H9 (cell line): ENCODE results near the gene ARHGAP1. TPM values are rescaled to one million over a fixed set of nuclear protein-coding genes. Genes with fewer than 3 reads are reported as not detected.

ENCODE experiments used
- DNase-seq: peaks from one replicate; pipeline ENCODE4 v3.0.0-alpha.2; 2017
- H2AFZ ChIP-seq: one replicate; pipeline ENCODE4 v1.6.1; 2013; ENCODE audit warnings: mild to moderate bottlenecking, low read length, control low read depth, moderate library complexity
- H2AK5ac ChIP-seq: 2 replicates; pipeline ENCODE4 v1.6.1; 2013; ENCODE audit warnings: low read length, control low read depth, mixed read lengths; ENCODE audit not compliant: insufficient read length
- H2BK120ac ChIP-seq: one replicate; pipeline ENCODE4 v1.6.1; 2013; ENCODE audit warnings: low read depth, mild to moderate bottlenecking, low read length, control low read depth, inconsistent platforms; ENCODE audit not compliant: poor library complexity, severe bottlenecking
- H2BK12ac ChIP-seq: 2 replicates; pipeline ENCODE4 v1.6.1; 2013; ENCODE audit warnings: low read length, control low read depth, mixed read lengths, low read depth; ENCODE audit not compliant: insufficient read length
- H2BK15ac ChIP-seq: 2 replicates; pipeline ENCODE4 v1.6.1; 2013; ENCODE audit warnings: low read depth, low read length, control low read depth
- H2BK20ac ChIP-seq: one replicate; pipeline ENCODE4 v1.6.1; 2013; ENCODE audit warnings: low read depth, mild to moderate bottlenecking, low read length, control low read depth, inconsistent platforms; ENCODE audit not compliant: poor library complexity, severe bottlenecking
- H2BK5ac ChIP-seq: 2 replicates; pipeline ENCODE4 v1.6.1; 2013; ENCODE audit warnings: low read length, control low read depth, mixed read lengths; ENCODE audit not compliant: insufficient read length
- H3K14ac ChIP-seq: 2 replicates; pipeline ENCODE4 v1.6.1; 2013; ENCODE audit warnings: low read length, control low read depth; ENCODE audit not compliant: insufficient read depth
- H3K18ac ChIP-seq: 2 replicates; pipeline ENCODE4 v1.6.1; 2013; ENCODE audit warnings: low read depth, mild to moderate bottlenecking, mixed read lengths, low read length, control low read depth; ENCODE audit not compliant: insufficient read length
- H3K23ac ChIP-seq: 2 replicates; pipeline ENCODE4 v1.6.1; 2013; ENCODE audit warnings: low read length, control low read depth, mixed read lengths, low read depth; ENCODE audit not compliant: insufficient read length
- H3K23me2 ChIP-seq: 2 replicates; pipeline ENCODE4 v1.6.1; 2013; ENCODE audit warnings: low read depth, mild to moderate bottlenecking, mixed read lengths, low read length, control low read depth; ENCODE audit not compliant: insufficient read length, poor library complexity, severe bottlenecking
- H3K27ac ChIP-seq: 2 replicates; pipeline ENCODE4 v1.5.1; 2013; ENCODE audit warnings: low read length, control low read depth, mixed read lengths, low read depth; ENCODE audit not compliant: insufficient read length
- H3K27me3 ChIP-seq: 2 replicates; pipeline ENCODE4 v1.6.1; 2013; ENCODE audit warnings: low read length, control low read depth, inconsistent platforms; ENCODE audit not compliant: insufficient read depth
- H3K4ac ChIP-seq: 2 replicates; pipeline ENCODE4 v1.6.1; 2013; ENCODE audit warnings: low read depth, mild to moderate bottlenecking, control low read depth, inconsistent platforms, low read length, moderate library complexity
- H3K4me1 ChIP-seq: 2 replicates; pipeline ENCODE4 v1.6.1; 2013; ENCODE audit warnings: low read length, control low read depth, inconsistent platforms; ENCODE audit not compliant: insufficient read depth
- H3K4me2 ChIP-seq: 2 replicates; pipeline ENCODE4 v1.6.1; 2013; ENCODE audit warnings: low read length, control low read depth, mixed read lengths; ENCODE audit not compliant: insufficient read length, insufficient read depth
- H3K56ac ChIP-seq: 2 replicates; pipeline ENCODE4 v1.6.1; 2013; ENCODE audit warnings: low read depth, mild to moderate bottlenecking, mixed read lengths, low read length, control low read depth; ENCODE audit not compliant: insufficient read length
- H3K79me1 ChIP-seq: 2 replicates; pipeline ENCODE4 v1.6.1; 2013; ENCODE audit warnings: low read depth, mild to moderate bottlenecking, moderate library complexity, low read length, control low read depth, inconsistent platforms; ENCODE audit not compliant: insufficient read depth, poor library complexity, severe bottlenecking
- H3K79me2 ChIP-seq: 2 replicates; pipeline ENCODE4 v1.6.1; 2013; ENCODE audit warnings: low read length, control low read depth, inconsistent platforms; ENCODE audit not compliant: insufficient read depth
- H3K9ac ChIP-seq: 2 replicates; pipeline ENCODE4 v1.6.1; 2013; ENCODE audit warnings: low read length, control low read depth, mixed read lengths; ENCODE audit not compliant: insufficient read length; ENCODE audit errors: extremely low read depth
- H3K9me3 ChIP-seq: one replicate; pipeline ENCODE4 v1.6.1; 2013; ENCODE audit warnings: low read depth, low read length, inconsistent platforms; ENCODE audit not compliant: control insufficient read depth
- H3T11ph ChIP-seq: one replicate; pipeline ENCODE4 v1.6.1; 2013; ENCODE audit warnings: mild to moderate bottlenecking, low read length, control low read depth, inconsistent platforms
- H4K20me1 ChIP-seq: one replicate; pipeline ENCODE4 v1.6.1; 2013; ENCODE audit not compliant: control insufficient read depth, insufficient read length, insufficient read depth
- H4K5ac ChIP-seq: 2 replicates; pipeline ENCODE4 v1.6.1; 2013; ENCODE audit warnings: low read depth, mild to moderate bottlenecking, mixed read lengths, low read length, control low read depth; ENCODE audit not compliant: insufficient read length
- H4K8ac ChIP-seq: replicated peaks from 2 replicates; pipeline ENCODE4 v1.6.1; 2013; ENCODE audit warnings: low read length, control low read depth, mixed read lengths, low read depth; ENCODE audit not compliant: insufficient read length
- H4K91ac ChIP-seq: 2 replicates; pipeline ENCODE4 v1.6.1; 2013; ENCODE audit warnings: low read depth, mild to moderate bottlenecking, moderate library complexity, mixed read lengths, low read length, control low read depth; ENCODE audit not compliant: insufficient read length
- H3K27ac Mint-ChIP-seq, 3 experiments: 2 replicates in 2 of 3; 3 replicates in 1 of 3; pipeline ENCODE4 v1.8.0; 2020 to 2021; ENCODE audit warnings: mixed read lengths in 3 of 3, mild to moderate bottlenecking in 1 of 3, moderate library complexity in 1 of 3
- H3K27me3 Mint-ChIP-seq: 2 replicates; pipeline ENCODE4 v1.8.0; 2021; ENCODE audit warnings: low read depth, mild to moderate bottlenecking, moderate library complexity, mixed read lengths
- H3K36me3 Mint-ChIP-seq, 3 experiments: 2 replicates in 2 of 3; 3 replicates in 1 of 3; pipeline ENCODE4 v1.8.0; 2020 to 2021; ENCODE audit warnings: low read depth in 3 of 3, mixed read lengths in 3 of 3; ENCODE audit not compliant: insufficient read depth in 1 of 3
- H3K4me1 Mint-ChIP-seq, 2 experiments: 2 replicates each; pipeline ENCODE4 v1.8.0; 2020; ENCODE audit warnings: mixed read lengths in 2 of 2
- H3K4me3 Mint-ChIP-seq, 2 experiments: 2 replicates in 1 of 2; 3 replicates in 1 of 2; pipeline ENCODE4 v1.8.0; 2020 to 2021; ENCODE audit warnings: mild to moderate bottlenecking in 2 of 2, mixed read lengths in 2 of 2, moderate library complexity in 1 of 2
- H3K9me3 Mint-ChIP-seq, 2 experiments: 2 replicates in 1 of 2; 3 replicates in 1 of 2; pipeline ENCODE4 v1.8.0; 2020; ENCODE audit warnings: mild to moderate bottlenecking in 2 of 2, mixed read lengths in 2 of 2, moderate library complexity in 1 of 2
- CTCF ChIP-seq: fragments of 200-600 bp; sonication (generic); conservative IDR thresholded peaks from 3 replicates; pipeline ENCODE4 v1.8.0; 2021; ENCODE audit warnings: antibody characterized with exemption, mild to moderate bottlenecking
- WGBS: extraction: QIAGEN DNeasy Blood & Tissue Kit; methylation state at CpG from one replicate; pipeline ENCODE4 v1.1.7; 2013; ENCODE audit warnings: missing lambda C conversion rate, low lambda C conversion rate, mixed read lengths; ENCODE audit not compliant: insufficient read length; ENCODE audit errors: extremely low coverage; 5-methylcytosine and 5-hydroxymethylcytosine counted together
- total RNA-seq: library from RNA; stranded (reverse); gene quantifications from 2 replicates; pipeline ENCODE4 v1.2.1, GENCODE V29; 2021

Gene ARHGAP1
- total RNA-seq, 1 experiment from 2014 or later: 45.3 TPM

GRCh38 chr11:46676436-46677158 is 23.8 kb downstream of the ARHGAP1 start:
- Mint-ChIP-seq H3K36me3 (peaks cover 12 to 31% (median 27%) of the 10 kb centered on the region in 3 experiments; a peak in 6 of 7 replicates), H3K27ac (peak overlapping the region in 2 of 3 experiments; percentile 70 to 76; a peak in 2 of 7 replicates), H3K27me3 (no peaks in the 10 kb centered on the region; the same call in 1 of the 2 replicates), H3K4me3 (no peak overlapping the region), H3K9me3 (no peaks in the 10 kb centered on the region), H3K4me1 (peaks cover 14 to 16% of the 10 kb centered on the region in 2 experiments)
- H2AFZ ChIP-seq: no peak overlapping the region
- peak overlapping the region; percentile 44; the same call in 1 of the 2 replicates for H2BK15ac ChIP-seq
- no peak overlapping the region for H3K56ac ChIP-seq
- H3K4me2 ChIP-seq: no peak overlapping the region
- TF ChIP-seq CTCF: no peak
- WGBS: no CpG with 5 or more reads among the region's 15 CpGs
- H2BK5ac ChIP-seq: no peak overlapping the region
- no peak for DNase-seq
- no peak overlapping the region for H4K91ac ChIP-seq
- H3T11ph ChIP-seq: no peak overlapping the region
- no peak overlapping the region; the same call in 1 of the 2 replicates for H3K14ac ChIP-seq
- no peak overlapping the region for H4K5ac ChIP-seq
- no peak overlapping the region for H2BK120ac ChIP-seq
- no peak overlapping the region for H2BK20ac ChIP-seq
- H2BK12ac ChIP-seq: no peak overlapping the region
- H4K8ac ChIP-seq: no peak overlapping the region
- no peak overlapping the region for H3K27ac ChIP-seq
- H4K20me1 ChIP-seq: no peaks in the 10 kb centered on the region
- H3K18ac ChIP-seq: no peak overlapping the region
- no peak overlapping the region for H2AK5ac ChIP-seq
- no peaks in the 10 kb centered on the region for H3K79me1 ChIP-seq
- no peaks in the 10 kb centered on the region for H3K27me3 ChIP-seq
- no peaks in the 10 kb centered on the region for H3K9me3 ChIP-seq
- H3K4ac ChIP-seq: no peak overlapping the region
- H3K4me1 ChIP-seq: no peaks in the 10 kb centered on the region
- no peaks in the 10 kb centered on the region for H3K79me2 ChIP-seq
- no peaks in the 10 kb centered on the region for H3K23me2 ChIP-seq
- H3K9ac ChIP-seq: no peak overlapping the region
- H3K23ac ChIP-seq: no peak overlapping the region
